Measurements from ENCODE around the gene ZC2HC1B. TPM values are rescaled to one million over a fixed set of nuclear protein-coding genes. Genes with fewer than 3 reads are reported as not detected.

Gene ZC2HC1B
- total RNA-seq, 1 donor from 2014 or later = not detected

GRCh38 chr6:143986463-143987065 is 122.3 kb downstream of the ZC2HC1B start:
- intact Hi-C loops (cut with micrococcal nuclease) = loop anchor here (2.0 kb wide), 1 partner anchor 912 kb away; no protein-coding TSS in a partner anchor

Other genes starting within 250 kb of the ZC2HC1B start
- gene PHACTR2, start 186.5 kb upstream of the ZC2HC1B start, total RNA-seq = 42.1 and 44.8 TPM in 2 replicates
- gene LTV1, start 21.1 kb upstream of the ZC2HC1B start, total RNA-seq = 30.2 and 33.1 TPM in 2 replicates
- 5.8 and 8.8 TPM in 2 replicates for gene PLAGL1, start 143.8 kb downstream of the ZC2HC1B start, total RNA-seq
- gene SF3B5, start 231.1 kb downstream of the ZC2HC1B start, total RNA-seq = 150 and 159 TPM in 2 replicates

All from T-helper 1 cell treated with Interleukin-12 subunit alpha and Interleukin-12 subunit beta and Interleukin-4 antibody, amounts not matched to agents 30 ng/mL and 1 ng/mL, for 36 hours (primary cell).